HepG2 (cell line): Measurements from ENCODE around the gene UGT1A4. TPM values are rescaled to one million over a fixed set of nuclear protein-coding genes. Genes with fewer than 3 reads are reported as not detected.

Experiments
- ATAC-seq: fragments of 200-7000 bp; cut with Tn5 transposase; 3 replicates; pipeline ENCODE4 v1.9.1; 2020; ENCODE audit warnings: mild to moderate bottlenecking, moderate library complexity
- BruUV-seq: library from RNA; stranded (reverse); fragments of 400-500 nt; replicated peaks from 2 replicates; lab custom pipeline; 2021; lab: Mats Ljungman, UMichigan
- CTCF ChIA-PET: fragments of 300-600 bp; formaldehyde crosslinking; extraction: SDS; loops from one replicate; lab custom pipeline; 2021; ENCODE audit warnings: low total read pairs, inconsistent platforms, low intra/inter-chr PET ratio; lab: Yijun Ruan, JAX
- POLR2A ChIA-PET: fragments of 350-600 bp; sonication (Branson Sonifier 250); formaldehyde crosslinking; loops from one replicate; lab custom pipeline; 2020; ENCODE audit warnings: antibody characterized with exemption, inconsistent platforms; lab: Yijun Ruan, JAX
- DNase-seq: peaks from one replicate; pipeline ENCODE4 v3.0.0-alpha.2; 2015; ENCODE audit warnings: low spot score
- FAIRE-seq: peaks from 3 replicates; lab custom pipeline; 2011; peaks lifted over from hg19 to GRCh38; lab: Jason Lieb, UNC
- H2AFZ ChIP-seq: one replicate; pipeline ENCODE4 v1.6.1; 2011; ENCODE audit warnings: low read length, inconsistent platforms
- H3K27ac ChIP-seq: fragments of 300-600 bp; 3 replicates; pipeline ENCODE4 v1.8.0; 2011; ENCODE audit warnings: mixed run types, mild to moderate bottlenecking, mixed read lengths, low read length, inconsistent platforms; ENCODE audit not compliant: insufficient read depth; ENCODE audit errors: extremely low read length
- H3K27me3 ChIP-seq, 2 experiments: fragments of 200-600 bp in 1 of 2; 2 replicates in 1 of 2; 3 replicates in 1 of 2; pipeline versions ENCODE4 v1.6.0 to v1.8.0; 2011; ENCODE audit warnings: low read length in 2 of 2, mild to moderate bottlenecking in 2 of 2, moderate library complexity in 2 of 2, inconsistent platforms in 1 of 2; ENCODE audit not compliant: insufficient read depth in 2 of 2, control insufficient read depth in 1 of 2
- H3K36me3 ChIP-seq, 2 experiments: fragments of 200-600 bp in 1 of 2; replicated peaks in 1 of 2; 2 replicates in 1 of 2; 3 replicates in 1 of 2; pipeline versions ENCODE4 v1.5.1 to v1.8.0; 2011; ENCODE audit warnings: low read length in 2 of 2, inconsistent platforms in 1 of 2; ENCODE audit not compliant: insufficient read depth in 2 of 2, control insufficient read depth in 1 of 2
- H3K4me1 ChIP-seq: 2 replicates; pipeline ENCODE4 v1.5.1; 2012; ENCODE audit warnings: low read length, inconsistent platforms; ENCODE audit not compliant: insufficient read depth
- H3K4me2 ChIP-seq: 2 replicates; pipeline ENCODE4 v1.6.0; 2011; ENCODE audit warnings: low read depth, low read length, inconsistent platforms
- H3K4me3 ChIP-seq, 3 experiments: fragments of 200-600 bp in 1 of 3; sonication (generic), shearing (Covaris generic) in 1 of 3; replicated peaks in 1 of 3; 2 replicates each; pipeline ENCODE4 v1.5.1; 2011 to 2016; ENCODE audit warnings: low read length in 3 of 3, inconsistent platforms in 2 of 3, low read depth in 2 of 3, mild to moderate bottlenecking in 2 of 3, control low read depth in 1 of 3, mixed read lengths in 1 of 3; ENCODE audit not compliant: insufficient read depth in 1 of 3
- H3K79me2 ChIP-seq: one replicate; pipeline ENCODE4 v1.6.1; 2011; ENCODE audit warnings: low read length, inconsistent platforms; ENCODE audit not compliant: insufficient read depth
- H3K9ac ChIP-seq: 2 replicates; pipeline ENCODE4 v1.6.0; 2011; ENCODE audit warnings: mild to moderate bottlenecking, low read depth, low read length, inconsistent platforms; ENCODE audit not compliant: insufficient read depth
- H3K9me3 ChIP-seq: 2 replicates; pipeline ENCODE4 v1.5.1; 2012; ENCODE audit warnings: mild to moderate bottlenecking, low read length
- H4K20me1 ChIP-seq: 2 replicates; pipeline ENCODE4 v1.6.0; 2011; ENCODE audit warnings: inconsistent platforms, mild to moderate bottlenecking, low read length, moderate library complexity; ENCODE audit not compliant: insufficient read depth
- CENPT ChIP-seq: sonication (generic); formaldehyde crosslinking; IDR thresholded peaks from 2 replicates; pipeline ENCODE4 v1.8.0; 2022; ENCODE audit warnings: low read depth, mild to moderate bottlenecking, moderate library complexity, missing genetic modification reagents
- PITX1 ChIP-seq: sonication (generic); formaldehyde crosslinking; IDR thresholded peaks from 2 replicates; pipeline ENCODE4 v1.5.1; 2020; ENCODE audit warnings: mild to moderate bottlenecking, missing genetic modification reagents
- RCOR2 ChIP-seq: IDR thresholded peaks from 2 replicates; pipeline ENCODE4 v1.6.1; 2016; ENCODE audit warnings: missing biosample characterization, missing genetic modification reagents
- TCF7L2 ChIP-seq: IDR thresholded peaks from 2 replicates; pipeline ENCODE4 v1.6.1; 2011; ENCODE audit warnings: mild to moderate bottlenecking, low read depth, low read length, moderate library complexity
- ZFP36L1 ChIP-seq: sonication (generic); formaldehyde crosslinking; IDR thresholded peaks from 2 replicates; pipeline ENCODE4 v1.8.0; 2022; ENCODE audit warnings: mild to moderate bottlenecking, missing genetic modification reagents, moderate library complexity
- ZNF44 ChIP-seq: sonication (generic); formaldehyde crosslinking; IDR thresholded peaks from 2 replicates; pipeline ENCODE4 v1.5.1; 2020; ENCODE audit warnings: mild to moderate bottlenecking, missing genetic modification reagents
- WGBS: methylation state at CpG from one replicate; pipeline ENCODE4 v1.1.6; 2017; ENCODE audit warnings: low lambda C conversion rate; 5-methylcytosine and 5-hydroxymethylcytosine counted together
- in situ Hi-C: cut with HindIII; loops from 2 replicates; pipeline ENCODE4 v1.10.0; 2017; ENCODE audit warnings: low pct_unique_long_range_greater_than_20kb; ENCODE audit not compliant: extremely low pct_ligation_motif_present
- intact Hi-C: fragments of 100-400 bp; cut with micrococcal nuclease; formaldehyde crosslinking; loops from one replicate; pipeline ENCODE4 v1.10.0; 2022; ENCODE audit not compliant: unreplicated experiment
- polyA plus RNA-seq, 8 experiments: library from polyadenylated mRNA; depleted of rRNA in 3 of 8; stranded (reverse) in 7 of 8; unstranded in 1 of 8; fragments of >200 nt; fragmentation: Illumina TruSeq in 4 of 8; extraction: Trizol in 4 of 8; gene quantifications; 2 replicates each; pipeline versions ENCODE4 v1.2.1 to v1.2.3, GENCODE V29; 2011 to 2016; ENCODE audit warnings: low read depth in 4 of 8, missing spikeins in 1 of 8, mixed read lengths in 1 of 8; ENCODE audit not compliant: insufficient read depth in 1 of 8
- total RNA-seq, 5 experiments: library from RNA; depleted of rRNA; stranded (reverse); fragments of >200 nt; fragmentation: Illumina TruSeq; extraction: Trizol; gene quantifications; 2 replicates each; pipeline ENCODE4 v1.2.3, GENCODE V29; 2016; ENCODE audit warnings: low read depth in 1 of 5
- TF ChIP-seq, protein P1 (sequence below): sonication (generic); formaldehyde crosslinking; IDR thresholded peaks from 2 replicates; pipeline ENCODE4 v1.4.0; 2020; ENCODE audit warnings: missing genetic modification reagents
- TF ChIP-seq, protein P2 (sequence below): sonication (generic); formaldehyde crosslinking; IDR thresholded peaks from 2 replicates; pipeline ENCODE4 v1.4.0; 2020; ENCODE audit warnings: missing genetic modification reagents, borderline replicate concordance
- TF ChIP-seq, protein P3 (sequence below), 2 experiments: IDR thresholded peaks; 2 replicates each; pipeline ENCODE4 v1.6.1; 2011 to 2012; ENCODE audit warnings: low read length in 2 of 2, borderline replicate concordance in 1 of 2, low read depth in 1 of 2, mild to moderate bottlenecking in 1 of 2, moderate library complexity in 1 of 2
- TF ChIP-seq, protein P4 (sequence below): sonication (generic); formaldehyde crosslinking; IDR thresholded peaks from 2 replicates; pipeline ENCODE4 v1.4.0; 2020; ENCODE audit warnings: missing genetic modification reagents
- TF ChIP-seq, protein P5 (sequence below): sonication (generic); formaldehyde crosslinking; IDR thresholded peaks from 2 replicates; pipeline ENCODE4 v1.4.0; 2020; ENCODE audit warnings: mild to moderate bottlenecking, missing genetic modification reagents

Gene UGT1A4
- total and polyA plus RNA-seq, 2 of the 13 experiments (the other 11 are each of a cell fraction or from before 2014, with no cell fraction given): not detected

DNA sequence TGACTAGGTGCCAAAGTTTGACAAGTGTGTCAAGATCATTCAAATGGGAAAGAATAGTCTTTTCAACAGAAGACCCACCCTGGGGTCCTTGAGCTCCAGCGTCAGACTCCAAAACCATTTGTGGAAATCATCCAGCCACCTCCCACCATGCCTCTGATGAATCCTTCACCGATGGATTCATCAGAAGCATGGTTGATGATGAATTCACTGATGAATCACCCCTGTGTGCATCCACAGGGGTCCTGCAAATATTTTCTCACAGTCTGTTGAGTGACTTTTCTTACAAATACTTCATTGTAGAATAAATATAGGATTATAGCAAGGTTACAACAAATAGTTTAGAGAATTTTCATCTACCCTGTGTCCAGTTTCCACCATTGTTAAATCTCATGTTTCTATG, 42.5 kb upstream of the UGT1A4 start:
- Histone ChIP-seq H3K4me1 (no peaks in the 10 kb centered on the region), H3K4me3 (no peak overlapping the region), H3K9ac (no peak overlapping the region), H3K9me3 (no peaks in the 10 kb centered on the region), H4K20me1 (no peaks in the 10 kb centered on the region), H3K36me3 (no peaks in the 10 kb centered on the region), H3K27me3 (no peaks in the 10 kb centered on the region), H3K27ac (no peak overlapping the region), H3K79me2 (no peaks in the 10 kb centered on the region), H2AFZ (no peak overlapping the region), H3K4me2 (no peak overlapping the region)
- intact Hi-C loops: no loop called here
- TF ChIP-seq TCF7L2: no peak
- TF ChIP-seq, protein P1, sequence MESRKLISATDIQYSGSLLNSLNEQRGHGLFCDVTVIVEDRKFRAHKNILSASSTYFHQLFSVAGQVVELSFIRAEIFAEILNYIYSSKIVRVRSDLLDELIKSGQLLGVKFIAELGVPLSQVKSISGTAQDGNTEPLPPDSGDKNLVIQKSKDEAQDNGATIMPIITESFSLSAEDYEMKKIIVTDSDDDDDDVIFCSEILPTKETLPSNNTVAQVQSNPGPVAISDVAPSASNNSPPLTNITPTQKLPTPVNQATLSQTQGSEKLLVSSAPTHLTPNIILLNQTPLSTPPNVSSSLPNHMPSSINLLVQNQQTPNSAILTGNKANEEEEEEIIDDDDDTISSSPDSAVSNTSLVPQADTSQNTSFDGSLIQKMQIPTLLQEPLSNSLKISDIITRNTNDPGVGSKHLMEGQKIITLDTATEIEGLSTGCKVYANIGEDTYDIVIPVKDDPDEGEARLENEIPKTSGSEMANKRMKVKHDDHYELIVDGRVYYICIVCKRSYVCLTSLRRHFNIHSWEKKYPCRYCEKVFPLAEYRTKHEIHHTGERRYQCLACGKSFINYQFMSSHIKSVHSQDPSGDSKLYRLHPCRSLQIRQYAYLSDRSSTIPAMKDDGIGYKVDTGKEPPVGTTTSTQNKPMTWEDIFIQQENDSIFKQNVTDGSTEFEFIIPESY (CRISPR knock-in tag): no peak
- TF ChIP-seq, protein P2, sequence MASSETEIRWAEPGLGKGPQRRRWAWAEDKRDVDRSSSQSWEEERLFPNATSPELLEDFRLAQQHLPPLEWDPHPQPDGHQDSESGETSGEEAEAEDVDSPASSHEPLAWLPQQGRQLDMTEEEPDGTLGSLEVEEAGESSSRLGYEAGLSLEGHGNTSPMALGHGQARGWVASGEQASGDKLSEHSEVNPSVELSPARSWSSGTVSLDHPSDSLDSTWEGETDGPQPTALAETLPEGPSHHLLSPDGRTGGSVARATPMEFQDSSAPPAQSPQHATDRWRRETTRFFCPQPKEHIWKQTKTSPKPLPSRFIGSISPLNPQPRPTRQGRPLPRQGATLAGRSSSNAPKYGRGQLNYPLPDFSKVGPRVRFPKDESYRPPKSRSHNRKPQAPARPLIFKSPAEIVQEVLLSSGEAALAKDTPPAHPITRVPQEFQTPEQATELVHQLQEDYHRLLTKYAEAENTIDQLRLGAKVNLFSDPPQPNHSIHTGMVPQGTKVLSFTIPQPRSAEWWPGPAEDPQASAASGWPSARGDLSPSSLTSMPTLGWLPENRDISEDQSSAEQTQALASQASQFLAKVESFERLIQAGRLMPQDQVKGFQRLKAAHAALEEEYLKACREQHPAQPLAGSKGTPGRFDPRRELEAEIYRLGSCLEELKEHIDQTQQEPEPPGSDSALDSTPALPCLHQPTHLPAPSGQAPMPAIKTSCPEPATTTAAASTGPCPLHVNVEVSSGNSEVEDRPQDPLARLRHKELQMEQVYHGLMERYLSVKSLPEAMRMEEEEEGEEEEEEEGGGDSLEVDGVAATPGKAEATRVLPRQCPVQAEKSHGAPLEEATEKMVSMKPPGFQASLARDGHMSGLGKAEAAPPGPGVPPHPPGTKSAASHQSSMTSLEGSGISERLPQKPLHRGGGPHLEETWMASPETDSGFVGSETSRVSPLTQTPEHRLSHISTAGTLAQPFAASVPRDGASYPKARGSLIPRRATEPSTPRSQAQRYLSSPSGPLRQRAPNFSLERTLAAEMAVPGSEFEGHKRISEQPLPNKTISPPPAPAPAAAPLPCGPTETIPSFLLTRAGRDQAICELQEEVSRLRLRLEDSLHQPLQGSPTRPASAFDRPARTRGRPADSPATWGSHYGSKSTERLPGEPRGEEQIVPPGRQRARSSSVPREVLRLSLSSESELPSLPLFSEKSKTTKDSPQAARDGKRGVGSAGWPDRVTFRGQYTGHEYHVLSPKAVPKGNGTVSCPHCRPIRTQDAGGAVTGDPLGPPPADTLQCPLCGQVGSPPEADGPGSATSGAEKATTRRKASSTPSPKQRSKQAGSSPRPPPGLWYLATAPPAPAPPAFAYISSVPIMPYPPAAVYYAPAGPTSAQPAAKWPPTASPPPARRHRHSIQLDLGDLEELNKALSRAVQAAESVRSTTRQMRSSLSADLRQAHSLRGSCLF (CRISPR knock-in tag): no peak
- TF ChIP-seq RCOR2 (CRISPR knock-in tag): no peak
- TF ChIP-seq, protein P3, sequence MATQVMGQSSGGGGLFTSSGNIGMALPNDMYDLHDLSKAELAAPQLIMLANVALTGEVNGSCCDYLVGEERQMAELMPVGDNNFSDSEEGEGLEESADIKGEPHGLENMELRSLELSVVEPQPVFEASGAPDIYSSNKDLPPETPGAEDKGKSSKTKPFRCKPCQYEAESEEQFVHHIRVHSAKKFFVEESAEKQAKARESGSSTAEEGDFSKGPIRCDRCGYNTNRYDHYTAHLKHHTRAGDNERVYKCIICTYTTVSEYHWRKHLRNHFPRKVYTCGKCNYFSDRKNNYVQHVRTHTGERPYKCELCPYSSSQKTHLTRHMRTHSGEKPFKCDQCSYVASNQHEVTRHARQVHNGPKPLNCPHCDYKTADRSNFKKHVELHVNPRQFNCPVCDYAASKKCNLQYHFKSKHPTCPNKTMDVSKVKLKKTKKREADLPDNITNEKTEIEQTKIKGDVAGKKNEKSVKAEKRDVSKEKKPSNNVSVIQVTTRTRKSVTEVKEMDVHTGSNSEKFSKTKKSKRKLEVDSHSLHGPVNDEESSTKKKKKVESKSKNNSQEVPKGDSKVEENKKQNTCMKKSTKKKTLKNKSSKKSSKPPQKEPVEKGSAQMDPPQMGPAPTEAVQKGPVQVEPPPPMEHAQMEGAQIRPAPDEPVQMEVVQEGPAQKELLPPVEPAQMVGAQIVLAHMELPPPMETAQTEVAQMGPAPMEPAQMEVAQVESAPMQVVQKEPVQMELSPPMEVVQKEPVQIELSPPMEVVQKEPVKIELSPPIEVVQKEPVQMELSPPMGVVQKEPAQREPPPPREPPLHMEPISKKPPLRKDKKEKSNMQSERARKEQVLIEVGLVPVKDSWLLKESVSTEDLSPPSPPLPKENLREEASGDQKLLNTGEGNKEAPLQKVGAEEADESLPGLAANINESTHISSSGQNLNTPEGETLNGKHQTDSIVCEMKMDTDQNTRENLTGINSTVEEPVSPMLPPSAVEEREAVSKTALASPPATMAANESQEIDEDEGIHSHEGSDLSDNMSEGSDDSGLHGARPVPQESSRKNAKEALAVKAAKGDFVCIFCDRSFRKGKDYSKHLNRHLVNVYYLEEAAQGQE (IDR thresholded peaks at IDR 0.05; ENCODE audit: borderline replicate concordance in 1 of 2, low read depth in 1 of 2, low read length in 2 of 2): no peak
- TF ChIP-seq PITX1 (CRISPR knock-in tag): no peak
- TF ChIP-seq, protein P4, sequence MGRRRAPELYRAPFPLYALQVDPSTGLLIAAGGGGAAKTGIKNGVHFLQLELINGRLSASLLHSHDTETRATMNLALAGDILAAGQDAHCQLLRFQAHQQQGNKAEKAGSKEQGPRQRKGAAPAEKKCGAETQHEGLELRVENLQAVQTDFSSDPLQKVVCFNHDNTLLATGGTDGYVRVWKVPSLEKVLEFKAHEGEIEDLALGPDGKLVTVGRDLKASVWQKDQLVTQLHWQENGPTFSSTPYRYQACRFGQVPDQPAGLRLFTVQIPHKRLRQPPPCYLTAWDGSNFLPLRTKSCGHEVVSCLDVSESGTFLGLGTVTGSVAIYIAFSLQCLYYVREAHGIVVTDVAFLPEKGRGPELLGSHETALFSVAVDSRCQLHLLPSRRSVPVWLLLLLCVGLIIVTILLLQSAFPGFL: no peak
- TF ChIP-seq ZFP36L1 (CRISPR knock-in tag): no peak
- no peak for TF ChIP-seq CENPT (CRISPR knock-in tag)
- TF ChIP-seq ZNF44: no peak
- TF ChIP-seq, protein P5, sequence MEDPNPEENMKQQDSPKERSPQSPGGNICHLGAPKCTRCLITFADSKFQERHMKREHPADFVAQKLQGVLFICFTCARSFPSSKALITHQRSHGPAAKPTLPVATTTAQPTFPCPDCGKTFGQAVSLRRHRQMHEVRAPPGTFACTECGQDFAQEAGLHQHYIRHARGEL: no peak
- in situ Hi-C loops: no loop called here
- FAIRE-seq (no peak), ATAC-seq (no peak), DNase-seq (no peak)
- BruUV-seq: no TSS peak
- CTCF ChIA-PET: no interaction called here
- WGBS: 45% methylated on average over 2 of the region's 2 CpGs
- POLR2A ChIA-PET: no interaction called here
